Ovary (tissue), 10 donors: ENCODE data around the gene SPEN. TPM values are rescaled to one million over a fixed set of nuclear protein-coding genes. Genes with fewer than 3 reads are reported as not detected.

ENCODE experiments used
- DNase-seq, 5 donors: peaks; one replicate each; pipeline ENCODE4 v3.0.0-alpha.2; 2019 to 2020
- H3K27ac ChIP-seq, 2 donors: fragments of 200-600 bp; one replicate each; pipeline versions ENCODE4 v1.5.1 to v1.8.0; 2019 to 2022
- H3K27me3 ChIP-seq: fragments of 200-600 bp; one replicate; pipeline ENCODE4 v1.8.0; 2022
- H3K36me3 ChIP-seq: fragments of 200-600 bp; sonication (generic); one replicate; pipeline ENCODE4 v1.5.1; 2019
- H3K4me1 ChIP-seq: one replicate; pipeline ENCODE4 v1.8.1; 2013; ENCODE audit warnings: mild to moderate bottlenecking, moderate library complexity; ENCODE audit not compliant: insufficient read depth
- H3K4me3 ChIP-seq: fragments of 200-600 bp; sonication (generic); one replicate; pipeline ENCODE4 v1.5.1; 2017
- H3K9me3 ChIP-seq, 2 donors: fragments of 200-600 bp in 1 of 2; sonication (generic) in 1 of 2; one replicate each; pipeline versions ENCODE4 v1.5.1 to v1.8.1; 2013 to 2019; ENCODE audit warnings: mild to moderate bottlenecking in 1 of 2, moderate library complexity in 1 of 2
- CTCF ChIP-seq, 3 donors: fragments of 450-650 bp in 2 of 3; fragments of 200-600 bp in 1 of 3; IDR thresholded peaks; one replicate each; pipeline versions ENCODE4 v1.5.1 to v1.8.0; 2016 to 2022; ENCODE audit warnings: antibody characterized with exemption in 3 of 3, mild to moderate bottlenecking in 1 of 3
- EP300 ChIP-seq: sonication (generic); formaldehyde crosslinking; IDR thresholded peaks from one replicate; pipeline ENCODE4 v1.6.1; 2017; ENCODE audit warnings: antibody characterized with exemption
- POLR2A ChIP-seq: fragments of 450-650 bp; IDR thresholded peaks from one replicate; pipeline ENCODE4 v1.6.1; 2017; ENCODE audit warnings: antibody characterized with exemption, mild to moderate bottlenecking, moderate library complexity
- WGBS, 3 donors: extraction: QIAGEN DNeasy Blood & Tissue Kit in 1 of 3; methylation state at CpG; one replicate each; pipeline versions ENCODE4 v1.1.5 to v1.1.7; 2013 to 2017; 5-methylcytosine and 5-hydroxymethylcytosine counted together
- intact Hi-C, 4 donors: fragments of 100-400 bp; cut with DNase I; formaldehyde crosslinking; loops; one replicate each; pipeline versions ENCODE4 v1.11.0 to v1.15.1; 2022 to 2023
- long read RNA-seq, 3 donors: library from polyadenylated mRNA in 2 of 3; unstranded in 2 of 3; transcript quantifications; one replicate each; pipeline ENCODE4 v2.0.0 and lab custom pipeline, GENCODE V29; 2021 to 2026
- polyA plus RNA-seq, 2 donors: library from polyadenylated mRNA; stranded (reverse); fragments of 200-250 nt in 1 of 2; fragments of 350-450 nt in 1 of 2; fragmentation: Illumina TruSeq in 1 of 2; extraction: RNeasy Lipid Tissue Mini Kit (QIAGEN cat#74804) in 1 of 2; gene quantifications; one replicate each; pipeline ENCODE4 v1.2.3, GENCODE V29; 2013 to 2014
- total RNA-seq, 7 donors: library from RNA; depleted of rRNA in 2 of 7; stranded (reverse); fragments of >200 nt in 2 of 7; fragmentation: NEBNext Ultra II Directional in 3 of 7; extraction: Animal tissue kit (Norgen Biotek cat#: 25700) in 3 of 7; gene quantifications; one replicate each; pipeline versions ENCODE4 v1.1.0 to v1.2.4, GENCODE V29; 2016 to 2023
- donor health status: DM: no; HTN: no; CAD: no; lungs with moderate emphysema.
- donor health status: DM: no; HTN: no; CAD: no.
- donor health status: Bipolar disorder and iron deficiency.
- donor health status: DM: yes; HTN: yes; CAD: no.
- donor health status: DM: no; HTN: no; CAD: no.
- donor health status: DM: yes; HTN: yes; CAD: no.

SPEN gene
- total RNA-seq (10 to 100 TPM; 38.0 to 93.2 (median 65.6) TPM), polyA plus RNA-seq (10 to 100 TPM; 30.5 to 41.7 TPM)
- long read RNA-seq, donor 1, partial matches to known transcripts: 23 of 35 reads
- long read RNA-seq, donor 1, other reads (novel, unspliced or antisense): 11 of 35 reads
- long read RNA-seq, donor 2, transcript SPEN-205 (2 exons, 543 nt): major isoform, 9 of 13 reads
- long read RNA-seq, donor 2, partial matches to known transcripts: 0 of 13 reads
- long read RNA-seq, donor 2, other reads (novel, unspliced or antisense): 0 of 13 reads
- long read RNA-seq, donor 3, partial matches to known transcripts: 33 of 37 reads
- long read RNA-seq, donor 3, other reads (novel, unspliced or antisense): 2 of 37 reads

GRCh38 chr1:15847100-15847892, at the start of gene SPEN:
Gene SPEN (plus strand): TSS chr1:15847707. CDS start chr1:15848068, 361 bp downstream.
- no peaks in the 10 kb centered on the region for H3K27me3 ChIP-seq
- H3K27ac ChIP-seq: peak within 1 kb of the TSS; percentile 97 to 99
- H3K4me3 ChIP-seq: peak within 1 kb of the TSS; percentile 93
- intact Hi-C loops: loop anchor here in 2 of 4 donors (5.0 to 10.0 kb wide), 2 partner anchors 45 to 98 kb away; no protein-coding TSS in a partner anchor
- H3K36me3 ChIP-seq: no peaks in the 10 kb centered on the region
- DNase-seq: peak; percentile 97 to 99 (median 98)
- peaks cover 4% of the 10 kb centered on the region for H3K4me1 ChIP-seq
- WGBS, 3 donors: 0 to 1% (median 1%) methylated on average over 42 to 86 of the region's 86 CpGs
- TF ChIP-seq EP300 (no peak), POLR2A (peak; percentile 53), CTCF (IDR thresholded peaks at IDR 0.05) (peak in 1 of 3 donors; percentile 50)
- H3K9me3 ChIP-seq: no peaks in the 10 kb centered on the region

GRCh38 chr1:15799004-15799867, 48.3 kb upstream of the SPEN start:
- DNase-seq: peak; percentile 39 to 76 (median 59)
- intact Hi-C loops: loop anchor here in 2 of 4 donors (5.0 to 10.0 kb wide), 2 partner anchors 93 to 196 kb away; no protein-coding TSS in a partner anchor
- peaks cover 4% of the 10 kb centered on the region for H3K4me1 ChIP-seq

GRCh38 chr1:15799928-15800835, 47.3 kb upstream of the SPEN start:
- peak in 1 of 5 donors; percentile 53 for DNase-seq
- intact Hi-C loops: loop anchor here (5.0 to 10.0 kb wide), 3 partner anchors 92 to 252 kb away; no protein-coding TSS in a partner anchor
- WGBS, 3 donors: 42 to 48% (median 47%) methylated on average over 21 to 22 of the region's 22 CpGs
- TF ChIP-seq CTCF (IDR thresholded peaks at IDR 0.05) (no peak), EP300 (no peak), POLR2A (no peak)
- Histone ChIP-seq H3K27ac (no peak overlapping the region), H3K4me3 (no peak overlapping the region), H3K4me1 (peaks cover 4% of the 10 kb centered on the region), H3K36me3 (no peaks in the 10 kb centered on the region), H3K9me3 (no peaks in the 10 kb centered on the region), H3K27me3 (no peaks in the 10 kb centered on the region)

More at GRCh38 chr1:15799004-15799867, 48.3 kb upstream of the SPEN start:
- Histone ChIP-seq H3K36me3 (no peaks in the 10 kb centered on the region), H3K4me3 (no peak overlapping the region), H3K27ac (no peak overlapping the region), H3K9me3 (no peaks in the 10 kb centered on the region), H3K27me3 (no peaks in the 10 kb centered on the region)
- no peak for TF ChIP-seq CTCF (IDR thresholded peaks at IDR 0.05)
- TF ChIP-seq EP300: no peak
- TF ChIP-seq POLR2A: no peak
- 27 to 41% (median 33%) methylated on average over 9 of the region's 9 CpGs for WGBS, 3 donors
